GM12892 (cell line): ENCODE measurements around the gene CRIM1.

Experiments
- DNase-seq: peaks from one replicate; pipeline ENCODE4 v3.0.0; 2011; ENCODE audit not compliant: insufficient read length
- FAIRE-seq: peaks from 2 replicates; lab custom pipeline; 2011; peaks lifted over from hg19 to GRCh38; lab: Jason Lieb, UNC
- POLR2A ChIP-seq: IDR thresholded peaks from 2 replicates; pipeline ENCODE4 v1.6.1; 2011; ENCODE audit warnings: low read depth, low read length, control low read depth
- POLR2AphosphoS5 ChIP-seq: IDR thresholded peaks from 2 replicates; pipeline ENCODE4 v1.6.1; 2011; ENCODE audit warnings: low read depth, low read length, control low read depth
- TAF1 ChIP-seq: IDR thresholded peaks from 2 replicates; pipeline ENCODE4 v1.6.1; 2011; ENCODE audit warnings: low read depth, mild to moderate bottlenecking, control low read depth, low read length, borderline replicate concordance

The CRIM1 gene

GRCh38 chr2:36407413-36407812 is 51.8 kb downstream of the CRIM1 start:
- TF ChIP-seq TAF1 = no peak
- DNase-seq (no peak), FAIRE-seq (no peak)

GRCh38 chr2:36408198-36408703 is 52.7 kb downstream of the CRIM1 start:
- DNase-seq (no peak), FAIRE-seq (no peak)
- no peak for TF ChIP-seq POLR2A
- no peak for TF ChIP-seq TAF1
- TF ChIP-seq POLR2AphosphoS5 = no peak

GRCh38 chr2:36409335-36409734 is 53.8 kb downstream of the CRIM1 start:
- FAIRE-seq = no peak
- no peak for TF ChIP-seq POLR2A
- TF ChIP-seq POLR2AphosphoS5 = no peak
- TF ChIP-seq TAF1 = no peak
- no peak for DNase-seq

GRCh38 chr2:36409935-36410334 is 54.4 kb downstream of the CRIM1 start:
- no peak for TF ChIP-seq POLR2A
- no peak for TF ChIP-seq TAF1
- no peak for TF ChIP-seq POLR2AphosphoS5
- DNase-seq (no peak), FAIRE-seq (no peak)

GRCh38 chr2:36410681-36411080 is 55.1 kb downstream of the CRIM1 start:
- FAIRE-seq (no peak), DNase-seq (no peak)

GRCh38 chr2:36411962-36412444 is 56.4 kb downstream of the CRIM1 start:
- DNase-seq (no peak), FAIRE-seq (no peak)
- no peak for TF ChIP-seq POLR2AphosphoS5
- no peak for TF ChIP-seq POLR2A
- no peak for TF ChIP-seq TAF1

More at GRCh38 chr2:36410681-36411080, 55.1 kb downstream of the CRIM1 start:
- TF ChIP-seq TAF1 = no peak
- no peak for TF ChIP-seq POLR2A
- no peak for TF ChIP-seq POLR2AphosphoS5

GRCh38 chr2:36413218-36413617 is 57.6 kb downstream of the CRIM1 start:
- FAIRE-seq (no peak), DNase-seq (no peak)
- no peak for TF ChIP-seq TAF1
- TF ChIP-seq POLR2AphosphoS5 = no peak
- no peak for TF ChIP-seq POLR2A

GRCh38 chr2:36414307-36414706 is 58.7 kb downstream of the CRIM1 start:
- FAIRE-seq = no peak

GRCh38 chr2:36415381-36416022 is 59.9 kb downstream of the CRIM1 start:
- TF ChIP-seq TAF1 (no peak), POLR2AphosphoS5 (no peak), POLR2A (no peak)
- no peak for FAIRE-seq

More at GRCh38 chr2:36414307-36414706, 58.7 kb downstream of the CRIM1 start:
- TF ChIP-seq POLR2AphosphoS5 (no peak), POLR2A (no peak), TAF1 (no peak)
- DNase-seq = no peak

GRCh38 chr2:36416370-36417165 is 61.0 kb downstream of the CRIM1 start:
- FAIRE-seq = no peak
- no peak for TF ChIP-seq TAF1
- no peak for TF ChIP-seq POLR2A
- no peak for TF ChIP-seq POLR2AphosphoS5
- DNase-seq = no peak

More at GRCh38 chr2:36415381-36416022, 59.9 kb downstream of the CRIM1 start:
- no peak for DNase-seq

GRCh38 chr2:36420569-36421181 is 65.1 kb downstream of the CRIM1 start:
- no peak for TF ChIP-seq TAF1
- TF ChIP-seq POLR2A = no peak
- TF ChIP-seq POLR2AphosphoS5 = no peak
- FAIRE-seq (no peak), DNase-seq (no peak)
